A549 treated with GW870086 at 1 μM for 4 hours (cell line): Measurements from ENCODE around the gene GLS2. TPM values are rescaled to one million over a fixed set of nuclear protein-coding genes. Genes with fewer than 3 reads are reported as not detected.

Experiments used
- total RNA-seq: library from RNA; stranded (reverse); fragments of 200-300 nt; extraction: Qiagen RNA extraction; gene quantifications from 5 replicates; pipeline ENCODE4 v1.2.3, GENCODE V29; 2022; ENCODE audit warnings: low read depth

The GLS2 gene
- total RNA-seq, result 0.08 to 0.37 TPM (median 0.31 TPM) in 4 of 5 replicates, not detected in the other

GRCh38 chr12:56488041-56488955 is at the start of gene GLS2:
Gene GLS2, minus strand, starts transcription at chr12:56488161. Its CDS starts 43 bp downstream, at chr12:56488118.

DNA sequence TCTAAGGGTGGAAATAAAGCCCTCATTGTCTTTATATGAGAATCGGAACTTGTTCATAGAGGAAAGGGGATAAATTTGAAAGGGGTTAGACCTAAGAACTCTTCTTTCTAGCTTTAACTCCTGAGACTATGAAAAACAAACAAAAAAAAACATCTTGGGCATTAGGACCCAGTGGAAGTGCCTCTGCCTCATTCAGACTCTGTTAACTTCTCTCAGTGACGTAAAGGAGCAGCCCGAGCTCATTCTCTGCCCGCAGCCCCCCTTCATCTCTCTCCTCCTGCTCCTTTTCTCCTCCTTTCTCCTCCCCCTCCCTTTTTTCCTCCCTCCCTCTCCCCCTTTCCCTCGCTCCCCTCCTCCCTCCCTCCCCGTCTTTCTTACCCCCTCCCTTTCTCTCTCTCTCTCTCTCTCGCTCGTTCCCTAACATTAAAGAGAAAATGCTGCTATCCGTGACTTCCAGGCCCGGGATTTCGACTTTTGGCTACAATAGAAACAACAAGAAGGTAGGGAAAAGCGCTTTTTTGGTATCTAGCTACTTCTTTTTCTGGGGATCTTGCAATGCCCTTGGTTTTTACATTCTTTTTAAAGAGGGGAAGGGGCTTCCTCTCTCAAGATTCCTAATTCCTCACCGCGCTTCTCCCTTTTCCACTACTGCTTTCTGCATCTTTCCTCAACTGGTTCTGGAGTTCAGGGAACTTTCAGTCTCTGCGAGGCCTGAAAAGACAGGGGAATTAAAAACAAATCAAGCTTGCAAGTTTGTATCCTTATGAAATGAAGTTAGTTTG is 33.8 kb upstream of the GLS2 start, which contains the start of gene RBMS2:
TSS of gene RBMS2 (plus strand) at position 231 of the 782 bp plus-strand sequence. CDS start at position 435, 204 bp downstream.

GRCh38 chr12:56468216-56469006 is 19.6 kb downstream of the GLS2 start, which contains the start of gene SPRYD4:
Gene SPRYD4, plus strand, starts transcription at chr12:56468578. Its CDS starts 14 bp downstream, at chr12:56468592.

GRCh38 chr12:56454557-56454956 is 33.4 kb downstream of the GLS2 start, which contains the start of gene MIP:
Gene MIP, minus strand, starts transcription at chr12:56454657. Its CDS starts 44 bp downstream, at chr12:56454613.

GRCh38 chr12:56448860-56449621 is 38.9 kb downstream of the GLS2 start, which contains the start of gene TIMELESS:
Gene TIMELESS, minus strand, starts transcription at chr12:56449426. Its CDS starts 15,256 bp downstream, at chr12:56434170.

Other genes with a start within 250 kb of the GLS2 start
- gene ANKRD52, start 229.8 kb downstream of the GLS2 start, total RNA-seq, result 37.2 to 45.2 TPM (median 43.7 TPM) in 5 replicates
- 16.2 to 17.4 TPM (median 17.0 TPM) in 5 replicates for gene COQ10A, start 221.2 kb downstream of the GLS2 start, total RNA-seq
- gene CS, start 187.8 kb downstream of the GLS2 start, total RNA-seq, result 153 to 169 TPM (median 159 TPM) in 5 replicates
- 115 to 162 TPM (median 149 TPM) in 5 replicates for gene CNPY2, start 172.2 kb downstream of the GLS2 start, total RNA-seq
- gene PAN2, start 154.2 kb downstream of the GLS2 start, total RNA-seq, result 13.1 to 19.3 TPM (median 15.9 TPM) in 5 replicates
- gene IL23A, start 149.3 kb downstream of the GLS2 start, total RNA-seq, result 0.21 to 0.70 TPM (median 0.49 TPM) in 4 of 5 replicates, not detected in the other
- gene STAT2, start 128.1 kb downstream of the GLS2 start, total RNA-seq, result 9.8 to 13.2 TPM (median 11.6 TPM) in 5 replicates
- gene APOF, start 125.3 kb downstream of the GLS2 start, total RNA-seq, result not detected in 5 replicates
- 32.5 to 39.5 TPM (median 35.5 TPM) in 5 replicates for gene TIMELESS, start 38.7 kb downstream of the GLS2 start, total RNA-seq
- gene MIP, start 33.5 kb downstream of the GLS2 start, total RNA-seq, result 0.14 TPM in 1 of 5 replicates, not detected in the others
- gene SPRYD4, start 19.6 kb downstream of the GLS2 start, total RNA-seq, result 1.7 to 2.0 TPM (median 1.9 TPM) in 5 replicates
- gene RBMS2, start 33.7 kb upstream of the GLS2 start, total RNA-seq, result 8.6 to 11.0 TPM (median 10.8 TPM) in 5 replicates
- gene BAZ2A, start 142.2 kb upstream of the GLS2 start, total RNA-seq, result 24.8 to 42.1 TPM (median 41.1 TPM) in 5 replicates
- gene ATP5F1B, start 157.8 kb upstream of the GLS2 start, total RNA-seq, result 823 to 966 TPM (median 921 TPM) in 5 replicates
- 359 to 407 TPM (median 380 TPM) in 5 replicates for gene PTGES3, start 200.1 kb upstream of the GLS2 start, total RNA-seq
- 1,533 to 1,898 TPM (median 1,542 TPM) in 5 replicates for gene NACA, start 237.1 kb upstream of the GLS2 start, total RNA-seq